Measurements from ENCODE around the gene MYO1D. TPM values are rescaled to one million over a fixed set of nuclear protein-coding genes. Genes with fewer than 3 reads are reported as not detected.

The MYO1D gene
- total RNA-seq, 3 donors from 2014 or later = 166 to 495 (median 256) TPM

DNA sequence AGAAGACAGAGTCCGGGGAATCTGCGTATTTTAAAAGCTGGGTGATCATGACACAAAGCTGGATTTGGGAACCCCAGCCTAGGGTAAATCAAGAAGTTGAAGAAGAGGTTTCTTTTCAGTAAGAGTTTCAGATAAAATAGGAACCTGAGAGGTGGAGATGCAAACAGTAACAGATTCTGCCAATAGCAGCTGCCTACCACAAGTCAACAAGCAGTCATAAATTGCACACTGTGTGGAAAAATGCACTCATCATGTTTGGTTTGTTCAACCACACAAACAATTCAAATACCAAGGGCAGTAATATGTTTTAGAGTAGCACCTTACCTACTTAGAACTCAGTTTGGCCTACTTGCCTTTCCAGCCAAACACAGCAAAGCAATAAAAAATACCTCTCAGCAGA, 14.0 kb downstream of the MYO1D start:
- Histone ChIP-seq H3K9me3 (no peaks in the 10 kb centered on the region), H3K36me3 (ENCODE audit: low read depth) (no peaks in the 10 kb centered on the region), H3K4me1 (ENCODE audit: low read depth) (peaks cover 18% of the 10 kb centered on the region), H3K4me3 (no peak overlapping the region)
- intact Hi-C loops (cut with DNase I, micrococcal nuclease) = no loop called here
- ATAC-seq (peak; percentile 54), DNase-seq (no peak)
- TF ChIP-seq, protein P1, sequence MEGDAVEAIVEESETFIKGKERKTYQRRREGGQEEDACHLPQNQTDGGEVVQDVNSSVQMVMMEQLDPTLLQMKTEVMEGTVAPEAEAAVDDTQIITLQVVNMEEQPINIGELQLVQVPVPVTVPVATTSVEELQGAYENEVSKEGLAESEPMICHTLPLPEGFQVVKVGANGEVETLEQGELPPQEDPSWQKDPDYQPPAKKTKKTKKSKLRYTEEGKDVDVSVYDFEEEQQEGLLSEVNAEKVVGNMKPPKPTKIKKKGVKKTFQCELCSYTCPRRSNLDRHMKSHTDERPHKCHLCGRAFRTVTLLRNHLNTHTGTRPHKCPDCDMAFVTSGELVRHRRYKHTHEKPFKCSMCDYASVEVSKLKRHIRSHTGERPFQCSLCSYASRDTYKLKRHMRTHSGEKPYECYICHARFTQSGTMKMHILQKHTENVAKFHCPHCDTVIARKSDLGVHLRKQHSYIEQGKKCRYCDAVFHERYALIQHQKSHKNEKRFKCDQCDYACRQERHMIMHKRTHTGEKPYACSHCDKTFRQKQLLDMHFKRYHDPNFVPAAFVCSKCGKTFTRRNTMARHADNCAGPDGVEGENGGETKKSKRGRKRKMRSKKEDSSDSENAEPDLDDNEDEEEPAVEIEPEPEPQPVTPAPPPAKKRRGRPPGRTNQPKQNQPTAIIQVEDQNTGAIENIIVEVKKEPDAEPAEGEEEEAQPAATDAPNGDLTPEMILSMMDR (IDR thresholded peaks at IDR 0.05) = no peak

- Histone ChIP-seq H3K9me3 (no peaks in the 10 kb centered on the region), H3K4me1 (ENCODE audit: low read depth) (peaks cover 18% of the 10 kb centered on the region), H3K4me3 (no peak overlapping the region), H3K36me3 (ENCODE audit: low read depth) (no peaks in the 10 kb centered on the region)
- no peak for DNase-seq
- TF ChIP-seq, protein P1 (IDR thresholded peaks at IDR 0.05) = no peak
- intact Hi-C loops (cut with DNase I, micrococcal nuclease) = no loop called here
- ATAC-seq = peak; percentile 47
Observed at GRCh38 chr17:32861981-32862380, 14.9 kb downstream of the MYO1D start.

- ATAC-seq (no peak), DNase-seq (no peak)
- H3K36me3 ChIP-seq (ENCODE audit: low read depth) = no peaks in the 10 kb centered on the region
- intact Hi-C loops (cut with DNase I, micrococcal nuclease) = no loop called here
- no peak overlapping the region for H3K4me3 ChIP-seq
- H3K4me1 ChIP-seq (ENCODE audit: low read depth) = peaks cover 26% of the 10 kb centered on the region
- H3K9me3 ChIP-seq = no peaks in the 10 kb centered on the region
- TF ChIP-seq, protein P1 (IDR thresholded peaks at IDR 0.05) = no peak
Observed at GRCh38 chr17:32859857-32860525, 16.9 kb downstream of the MYO1D start.

- Histone ChIP-seq H3K4me3 (no peak overlapping the region), H3K4me1 (ENCODE audit: low read depth) (peaks cover 25% of the 10 kb centered on the region), H3K36me3 (ENCODE audit: low read depth) (no peaks in the 10 kb centered on the region), H3K9me3 (no peaks in the 10 kb centered on the region)
- TF ChIP-seq, protein P1 (IDR thresholded peaks at IDR 0.05) = no peak
- DNase-seq = no peak
- no peak for ATAC-seq
- intact Hi-C loops (cut with DNase I, micrococcal nuclease) = no loop called here
Observed at GRCh38 chr17:32855620-32856019, 21.3 kb downstream of the MYO1D start.

DNA sequence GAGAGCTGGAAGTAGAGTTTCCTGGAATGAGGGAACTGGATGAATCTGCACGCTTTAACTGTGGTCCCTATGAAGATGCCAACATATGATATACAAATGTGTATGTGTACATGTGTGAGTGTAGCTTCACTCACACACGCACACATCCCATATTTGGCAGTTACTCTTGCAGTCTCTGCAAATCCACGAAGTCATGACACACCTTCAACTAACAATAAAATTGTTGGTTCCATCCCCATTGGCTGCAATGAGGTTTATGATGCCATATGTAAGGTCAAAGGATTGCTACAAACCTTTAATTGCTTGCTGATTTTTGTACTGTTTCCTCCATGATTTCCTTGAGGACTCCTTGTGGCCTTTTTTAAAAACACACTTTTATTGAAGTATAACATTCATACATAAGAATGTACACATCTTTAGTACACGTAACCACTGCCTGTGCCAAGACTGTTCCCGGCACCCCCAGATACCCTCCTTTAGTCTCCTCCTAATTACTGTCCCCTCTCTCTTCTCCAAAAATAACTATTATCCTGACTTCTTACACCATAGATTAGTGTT, 22.0 kb downstream of the MYO1D start:
- DNase-seq = peak in 1 of 3 donors; percentile 81
- peak; percentile 93 for ATAC-seq
- Histone ChIP-seq H3K36me3 (ENCODE audit: low read depth) (no peaks in the 10 kb centered on the region), H3K4me3 (peak overlapping the region; percentile 0), H3K9me3 (no peaks in the 10 kb centered on the region), H3K4me1 (ENCODE audit: low read depth) (peaks cover 25% of the 10 kb centered on the region)
- intact Hi-C loops (cut with DNase I, micrococcal nuclease) = no loop called here
- TF ChIP-seq, protein P1 (IDR thresholded peaks at IDR 0.05) = no peak
